Measurements from ENCODE around the gene PMM2.

Gene PMM2

DNA sequence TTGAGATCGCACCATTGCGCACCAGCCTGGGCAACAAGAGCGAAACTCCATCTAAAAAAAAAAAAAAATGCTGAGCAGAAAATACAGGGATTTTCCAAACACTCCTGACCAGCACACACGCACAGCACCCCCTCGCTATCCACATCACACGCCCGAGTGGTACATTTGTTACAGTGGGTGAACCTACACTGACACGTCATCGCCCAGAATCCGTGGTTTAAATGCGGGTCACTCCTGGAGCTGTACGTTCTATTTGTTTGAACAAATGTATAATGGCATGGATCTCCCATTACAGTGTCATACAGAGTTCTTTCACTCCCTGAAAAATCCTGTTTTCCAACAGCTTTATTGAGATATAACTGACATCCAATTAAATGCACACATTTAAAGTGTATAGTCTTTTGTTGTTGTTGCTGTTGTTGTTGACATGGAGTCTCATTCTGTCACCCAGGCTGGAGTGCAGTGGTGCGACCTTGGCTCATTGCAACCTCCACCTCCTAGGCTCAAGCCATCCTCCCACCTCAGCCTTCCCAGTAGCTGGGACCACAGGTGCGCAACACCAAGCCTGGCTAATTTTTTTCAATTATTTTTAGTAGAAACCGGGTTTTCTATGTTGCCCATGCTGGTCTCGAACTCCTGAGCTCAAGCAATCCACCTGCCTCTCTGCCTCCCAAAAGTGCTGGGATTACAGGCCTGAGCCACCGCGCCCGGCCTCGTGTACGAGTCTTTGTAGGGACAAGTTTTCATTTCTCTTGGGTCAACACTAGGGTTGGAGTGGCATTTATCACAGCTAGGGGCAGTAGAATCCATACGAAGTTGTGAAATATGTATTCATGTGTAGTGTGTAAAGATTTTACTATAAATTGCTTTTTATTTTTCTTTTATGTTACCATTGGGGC is 75.6 kb downstream of the PMM2 start:
- TF ChIP-seq CREB1 (IDR thresholded peaks at IDR 0.05; ENCODE audit: low read depth) (no peak), YY1 (IDR thresholded peaks at IDR 0.05; ENCODE audit: low read depth) (no peak), RAD21 (IDR thresholded peaks at IDR 0.05; ENCODE audit: low read depth) (no peak), NFIC (IDR thresholded peaks at IDR 0.05) (no peak), TEAD4 (IDR thresholded peaks at IDR 0.05) (no peak), EGR1 (IDR thresholded peaks at IDR 0.05) (no peak), EP300 (IDR thresholded peaks at IDR 0.05; ENCODE audit: borderline replicate concordance) (no peak), TCF12 (IDR thresholded peaks at IDR 0.05; ENCODE audit: low read depth) (no peak), CEBPB (IDR thresholded peaks at IDR 0.05) (no peak), TAF1 (IDR thresholded peaks at IDR 0.05; ENCODE audit: low read depth) (no peak), REST (IDR thresholded peaks at IDR 0.05; ENCODE audit: low read depth) (no peak), FOXM1 (IDR thresholded peaks at IDR 0.05; ENCODE audit: borderline replicate concordance, low read depth) (no peak), ZBTB7A (IDR thresholded peaks at IDR 0.05; ENCODE audit: low read depth) (no peak)
- TF ChIP-seq, protein P1, sequence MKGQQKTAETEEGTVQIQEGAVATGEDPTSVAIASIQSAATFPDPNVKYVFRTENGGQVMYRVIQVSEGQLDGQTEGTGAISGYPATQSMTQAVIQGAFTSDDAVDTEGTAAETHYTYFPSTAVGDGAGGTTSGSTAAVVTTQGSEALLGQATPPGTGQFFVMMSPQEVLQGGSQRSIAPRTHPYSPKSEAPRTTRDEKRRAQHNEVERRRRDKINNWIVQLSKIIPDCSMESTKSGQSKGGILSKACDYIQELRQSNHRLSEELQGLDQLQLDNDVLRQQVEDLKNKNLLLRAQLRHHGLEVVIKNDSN (IDR thresholded peaks at IDR 0.05) = no peak
- TF ChIP-seq, protein P2, sequence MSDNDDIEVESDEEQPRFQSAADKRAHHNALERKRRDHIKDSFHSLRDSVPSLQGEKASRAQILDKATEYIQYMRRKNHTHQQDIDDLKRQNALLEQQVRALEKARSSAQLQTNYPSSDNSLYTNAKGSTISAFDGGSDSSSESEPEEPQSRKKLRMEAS (IDR thresholded peaks at IDR 0.05) = no peak

DNA sequence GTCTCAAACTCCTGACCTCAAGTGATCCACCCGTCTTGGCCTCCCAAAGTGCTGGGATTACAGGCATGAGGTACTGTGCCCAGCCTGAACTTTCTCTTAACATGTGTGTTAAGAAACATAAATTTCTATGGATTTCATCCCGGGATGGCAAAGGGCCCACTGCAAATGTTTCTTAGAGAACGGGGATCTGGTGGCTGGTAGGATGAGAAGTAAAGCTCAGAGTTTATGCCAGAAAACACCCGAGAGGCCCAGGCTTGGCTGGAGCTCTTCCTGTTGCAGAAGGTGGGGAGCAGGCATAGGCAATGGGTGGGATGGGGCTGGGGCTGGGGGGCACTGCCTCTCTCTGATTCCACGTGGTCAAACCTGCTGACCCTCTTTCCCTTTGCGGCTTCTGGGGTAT is 76.7 kb downstream of the PMM2 start:
- no peak for TF ChIP-seq YY1 (IDR thresholded peaks at IDR 0.05; ENCODE audit: low read depth)
- TF ChIP-seq, protein P2 (IDR thresholded peaks at IDR 0.05) = no peak
- TF ChIP-seq CREB1 (IDR thresholded peaks at IDR 0.05; ENCODE audit: low read depth) = no peak
- no peak for TF ChIP-seq TEAD4 (IDR thresholded peaks at IDR 0.05)
- no peak for TF ChIP-seq CEBPB (IDR thresholded peaks at IDR 0.05)
- TF ChIP-seq REST (IDR thresholded peaks at IDR 0.05; ENCODE audit: low read depth) = no peak
- TF ChIP-seq TAF1 (IDR thresholded peaks at IDR 0.05; ENCODE audit: low read depth) = no peak
- no peak for TF ChIP-seq TCF12 (IDR thresholded peaks at IDR 0.05; ENCODE audit: low read depth)
- no peak for TF ChIP-seq EGR1 (IDR thresholded peaks at IDR 0.05)

DNA sequence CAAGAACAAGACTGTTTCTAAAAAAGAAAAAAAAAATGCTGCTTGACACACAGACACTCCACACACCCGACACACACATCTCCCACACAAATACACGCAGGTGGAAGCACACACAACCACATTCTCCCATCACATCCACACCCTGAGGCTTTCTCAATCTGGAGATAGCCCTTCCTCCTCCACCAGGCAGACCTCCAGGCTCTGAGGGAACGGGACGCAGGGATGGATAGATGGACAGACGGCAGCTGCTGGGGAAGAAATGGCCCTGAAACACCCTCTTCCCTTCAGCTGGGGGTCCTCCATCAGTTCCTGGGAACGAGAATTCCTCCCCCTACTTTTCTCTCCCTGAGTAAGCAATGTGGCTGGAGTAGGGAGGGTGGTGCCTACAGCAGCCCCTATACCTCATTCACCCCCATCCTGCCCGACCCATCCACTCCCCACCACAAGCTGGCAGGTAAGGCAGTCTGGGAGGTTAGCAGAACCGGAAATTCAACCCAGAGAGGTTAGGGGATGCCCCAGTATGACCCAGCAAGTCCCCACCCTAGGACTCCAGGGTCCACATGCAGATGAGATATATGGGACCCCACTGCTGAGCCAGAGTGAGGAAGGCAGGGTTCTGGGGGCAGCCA is 80.4 kb downstream of the PMM2 start:
- TF ChIP-seq, protein P2 (IDR thresholded peaks at IDR 0.05) = no peak
- TF ChIP-seq TEAD4 (IDR thresholded peaks at IDR 0.05) (no peak), FOXM1 (IDR thresholded peaks at IDR 0.05; ENCODE audit: borderline replicate concordance, low read depth) (no peak), TCF12 (IDR thresholded peaks at IDR 0.05; ENCODE audit: low read depth) (no peak), CREB1 (IDR thresholded peaks at IDR 0.05; ENCODE audit: low read depth) (no peak), ZBTB7A (IDR thresholded peaks at IDR 0.05; ENCODE audit: low read depth) (no peak), REST (IDR thresholded peaks at IDR 0.05; ENCODE audit: low read depth) (no peak), EGR1 (IDR thresholded peaks at IDR 0.05) (no peak), CEBPB (IDR thresholded peaks at IDR 0.05) (no peak), TAF1 (IDR thresholded peaks at IDR 0.05; ENCODE audit: low read depth) (no peak), EP300 (IDR thresholded peaks at IDR 0.05; ENCODE audit: borderline replicate concordance) (no peak)

DNA sequence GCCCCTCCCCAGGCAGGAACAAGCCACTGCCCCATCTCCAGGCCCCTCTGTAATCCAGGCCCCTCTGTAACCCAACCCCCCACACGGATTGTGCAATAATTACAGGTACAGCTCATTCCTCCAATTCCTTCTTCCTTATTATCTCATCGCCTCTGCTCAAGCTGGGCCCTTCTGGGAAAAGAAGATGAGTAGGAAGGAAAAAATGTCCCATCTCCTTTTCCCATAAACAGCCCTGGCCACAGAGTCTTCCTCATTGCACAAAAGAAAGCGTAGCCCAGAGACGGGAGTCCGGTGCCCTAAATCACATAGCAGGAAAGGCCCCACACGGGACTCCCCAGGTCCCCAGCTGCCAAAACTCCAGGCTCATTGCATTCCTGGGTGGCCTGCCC is 80.9 kb downstream of the PMM2 start:
- TF ChIP-seq TAF1 (IDR thresholded peaks at IDR 0.05; ENCODE audit: low read depth) = no peak
- no peak for TF ChIP-seq YY1 (IDR thresholded peaks at IDR 0.05; ENCODE audit: low read depth)
- no peak for TF ChIP-seq NFIC (IDR thresholded peaks at IDR 0.05)
- no peak for TF ChIP-seq ZBTB7A (IDR thresholded peaks at IDR 0.05; ENCODE audit: low read depth)
- no peak for TF ChIP-seq EP300 (IDR thresholded peaks at IDR 0.05; ENCODE audit: borderline replicate concordance)
- peak; percentile 94 for TF ChIP-seq CEBPB (IDR thresholded peaks at IDR 0.05)

Measured in Ishikawa (cell line).